ENCODE results near the gene REEP1. TPM values are rescaled to one million over a fixed set of nuclear protein-coding genes. Genes with fewer than 3 reads are reported as not detected.

The REEP1 gene
- total RNA-seq, 1 donor from 2014 or later, result 0.35 TPM

DNA sequence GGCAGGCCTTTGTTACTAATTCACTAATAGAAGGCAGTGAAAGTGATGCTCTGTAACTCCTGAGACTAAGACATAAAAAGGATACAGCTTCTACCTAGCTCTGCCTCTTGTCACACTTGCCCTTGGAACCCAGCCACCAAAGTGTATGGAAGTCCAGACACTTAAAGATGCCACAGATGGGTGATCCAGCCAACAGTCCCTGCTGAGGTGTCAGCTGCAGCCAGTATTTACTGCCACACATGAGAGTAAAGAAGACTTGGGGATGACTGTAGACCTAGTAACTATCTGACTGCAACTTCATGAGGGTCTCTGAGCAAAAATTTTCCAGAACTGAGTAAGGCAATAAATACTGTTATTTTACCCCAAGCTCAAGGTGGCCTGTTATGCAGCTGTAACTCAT is 151.0 kb downstream of the REEP1 start:
- no peak for TF ChIP-seq CTCF (conservative IDR thresholded peaks at IDR 0.05; ENCODE audit: low read depth, low read length)
- H3K4me3 ChIP-seq (ENCODE audit: low read depth, low read length), result no peak overlapping the region
- no peak for DNase-seq (ENCODE audit: low read depth)

GRCh38 chr2:86185517-86186212 is 151.8 kb downstream of the REEP1 start:
- TF ChIP-seq CTCF (conservative IDR thresholded peaks at IDR 0.05; ENCODE audit: low read depth, low read length), result no peak

GRCh38 chr2:86176597-86176996 is 160.8 kb downstream of the REEP1 start:
- no peak for DNase-seq (ENCODE audit: low read depth)
- no peak for TF ChIP-seq CTCF (conservative IDR thresholded peaks at IDR 0.05; ENCODE audit: low read depth, low read length)
- no peak overlapping the region for H3K4me3 ChIP-seq (ENCODE audit: low read depth, low read length)

More at GRCh38 chr2:86185517-86186212, 151.8 kb downstream of the REEP1 start:
- H3K4me3 ChIP-seq (ENCODE audit: low read depth, low read length), result no peak overlapping the region
- no peak for DNase-seq (ENCODE audit: low read depth)

- no peak overlapping the region for H3K4me3 ChIP-seq (ENCODE audit: low read depth, low read length)
- no peak for DNase-seq (ENCODE audit: low read depth)
Observed at GRCh38 chr2:86175828-86176227, 161.6 kb downstream of the REEP1 start.

DNA sequence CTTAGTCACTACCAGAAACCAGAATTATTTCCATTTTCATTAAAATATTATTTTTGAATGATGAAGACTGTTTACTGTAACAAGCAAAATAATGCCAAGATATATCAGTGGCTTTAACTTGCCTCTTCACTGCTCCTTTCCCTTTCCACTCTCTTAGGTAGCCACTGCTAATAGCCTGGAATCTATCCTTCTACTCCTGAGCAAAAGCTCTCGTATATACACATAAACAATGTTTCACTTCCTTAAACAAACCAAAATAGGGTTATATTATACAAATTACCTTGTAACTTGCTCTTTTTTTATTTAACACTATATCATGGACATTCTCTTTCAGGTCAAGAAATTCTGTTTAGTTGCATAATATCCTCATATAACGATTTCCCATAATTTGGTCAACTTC is 163.0 kb downstream of the REEP1 start:
- DNase-seq (ENCODE audit: low read depth), result no peak

More at GRCh38 chr2:86175828-86176227, 161.6 kb downstream of the REEP1 start:
- no peak for TF ChIP-seq CTCF (conservative IDR thresholded peaks at IDR 0.05; ENCODE audit: low read depth, low read length)

DNA sequence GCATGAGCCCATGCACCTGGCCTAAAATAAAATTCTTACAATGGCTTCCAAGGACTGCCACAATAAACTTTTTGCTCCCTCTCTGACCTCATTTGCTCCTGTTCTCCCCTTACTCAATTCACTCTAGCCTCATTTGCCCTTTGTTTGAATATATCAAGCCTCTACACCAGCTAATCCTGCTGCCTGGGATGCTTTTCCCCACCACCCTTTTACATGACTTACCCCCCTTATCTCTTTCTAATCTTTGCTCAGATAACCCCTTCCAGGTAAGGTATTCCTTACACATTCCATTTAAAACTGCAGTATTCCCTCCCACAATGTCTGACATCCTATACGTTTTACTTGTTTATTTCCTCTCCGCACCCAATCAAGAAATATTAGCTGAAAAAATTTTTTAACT is 164.8 kb downstream of the REEP1 start:
- no peak for TF ChIP-seq CTCF (conservative IDR thresholded peaks at IDR 0.05; ENCODE audit: low read depth, low read length)
- DNase-seq (ENCODE audit: low read depth), result no peak
- H3K4me3 ChIP-seq (ENCODE audit: low read depth, low read length), result no peak overlapping the region

More for the DNA sequence above, 163.0 kb downstream of the REEP1 start:
- TF ChIP-seq CTCF (conservative IDR thresholded peaks at IDR 0.05; ENCODE audit: low read depth, low read length), result no peak
- H3K4me3 ChIP-seq (ENCODE audit: low read depth, low read length), result no peak overlapping the region

DNA sequence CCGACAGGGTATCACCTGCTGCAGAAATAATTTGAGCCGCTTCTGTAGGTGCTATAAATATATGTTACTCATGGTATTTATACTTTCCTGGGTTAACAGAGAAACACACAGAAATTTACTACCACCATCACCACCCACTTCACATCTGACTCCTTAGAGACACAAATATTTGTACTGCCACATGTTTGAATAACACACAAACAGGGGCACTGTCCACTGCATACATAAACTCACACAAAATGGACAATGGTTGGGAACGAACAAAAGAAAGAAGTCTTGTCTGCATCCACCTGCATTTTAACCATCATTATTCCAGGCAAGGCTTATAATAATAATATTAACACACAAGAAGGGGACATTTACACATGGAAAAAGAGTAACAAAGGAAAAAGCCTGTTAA is 166.1 kb downstream of the REEP1 start:
- no peak overlapping the region for H3K4me3 ChIP-seq (ENCODE audit: low read depth, low read length)
- DNase-seq (ENCODE audit: low read depth), result no peak
- no peak for TF ChIP-seq CTCF (conservative IDR thresholded peaks at IDR 0.05; ENCODE audit: low read depth, low read length)
